Ureter (tissue), 1 donor: ENCODE results near the gene ZDHHC24. TPM values are rescaled to one million over a fixed set of nuclear protein-coding genes. Genes with fewer than 3 reads are reported as not detected.

Experiments used
- DNase-seq: peaks from one replicate; pipeline ENCODE4 v3.0.0-alpha.2; 2020; ENCODE audit warnings: low spot score
- total RNA-seq: library from RNA; stranded (reverse); gene quantifications from one replicate; pipeline ENCODE4 v1.2.4, GENCODE V29; 2023
- donor health status: DM: yes; HTN: yes; CAD: no.

The ZDHHC24 gene
- total RNA-seq, 1 donor from 2014 or later: 14.2 TPM

- no peak for DNase-seq
Observed at GRCh38 chr11:66566221-66566620, 20.4 kb upstream of the ZDHHC24 start.

- DNase-seq: no peak
Observed at GRCh38 chr11:66564984-66565383, 19.1 kb upstream of the ZDHHC24 start.

GRCh38 chr11:66564538-66564937, 18.7 kb upstream of the ZDHHC24 start:
- DNase-seq: no peak

GRCh38 chr11:66563832-66564231, 18.0 kb upstream of the ZDHHC24 start:
- DNase-seq: no peak

- no peak for DNase-seq
Observed at GRCh38 chr11:66562907-66563583, 17.2 kb upstream of the ZDHHC24 start.

GRCh38 chr11:66562275-66562674, 16.4 kb upstream of the ZDHHC24 start:
- no peak for DNase-seq

- DNase-seq: no peak
Observed at GRCh38 chr11:66561975-66562248, 16.1 kb upstream of the ZDHHC24 start.

GRCh38 chr11:66561178-66561974, 15.5 kb upstream of the ZDHHC24 start:
- DNase-seq: no peak

GRCh38 chr11:66559866-66560676, 14.2 kb upstream of the ZDHHC24 start:
- no peak for DNase-seq

- no peak for DNase-seq
Observed at GRCh38 chr11:66559142-66559865, 13.5 kb upstream of the ZDHHC24 start.

- no peak for DNase-seq
Observed at GRCh38 chr11:66557733-66558326, 12.0 kb upstream of the ZDHHC24 start.

GRCh38 chr11:66556086-66556485, 10.2 kb upstream of the ZDHHC24 start:
- no peak for DNase-seq

- no peak for DNase-seq
Observed at GRCh38 chr11:66555416-66555815, 9.6 kb upstream of the ZDHHC24 start.

GRCh38 chr11:66554602-66555001, 8.8 kb upstream of the ZDHHC24 start:
- no peak for DNase-seq

GRCh38 chr11:66550887-66551286, 5.0 kb upstream of the ZDHHC24 start:
- DNase-seq: no peak

GRCh38 chr11:66549696-66550095, 3.8 kb upstream of the ZDHHC24 start:
- no peak for DNase-seq

- DNase-seq: no peak
Observed at GRCh38 chr11:66548774-66549630, 3.2 kb upstream of the ZDHHC24 start.

- DNase-seq: no peak
Observed at GRCh38 chr11:66548041-66548440, 2.2 kb upstream of the ZDHHC24 start.

- no peak for DNase-seq
Observed at GRCh38 chr11:66547662-66548009, 1.8 kb upstream of the ZDHHC24 start.

GRCh38 chr11:66546966-66547661, 1.3 kb upstream of the ZDHHC24 start:
- no peak for DNase-seq
